GM19043 (cell line): ENCODE data around the gene CCDC12.

Experiments used
- ATAC-seq: cut with Tn5 transposase; IDR thresholded peaks from one replicate; pipeline ENCODE4 v1.9.1; 2021; ENCODE audit warnings: low read depth; ENCODE audit not compliant: unreplicated experiment

Gene CCDC12

DNA sequence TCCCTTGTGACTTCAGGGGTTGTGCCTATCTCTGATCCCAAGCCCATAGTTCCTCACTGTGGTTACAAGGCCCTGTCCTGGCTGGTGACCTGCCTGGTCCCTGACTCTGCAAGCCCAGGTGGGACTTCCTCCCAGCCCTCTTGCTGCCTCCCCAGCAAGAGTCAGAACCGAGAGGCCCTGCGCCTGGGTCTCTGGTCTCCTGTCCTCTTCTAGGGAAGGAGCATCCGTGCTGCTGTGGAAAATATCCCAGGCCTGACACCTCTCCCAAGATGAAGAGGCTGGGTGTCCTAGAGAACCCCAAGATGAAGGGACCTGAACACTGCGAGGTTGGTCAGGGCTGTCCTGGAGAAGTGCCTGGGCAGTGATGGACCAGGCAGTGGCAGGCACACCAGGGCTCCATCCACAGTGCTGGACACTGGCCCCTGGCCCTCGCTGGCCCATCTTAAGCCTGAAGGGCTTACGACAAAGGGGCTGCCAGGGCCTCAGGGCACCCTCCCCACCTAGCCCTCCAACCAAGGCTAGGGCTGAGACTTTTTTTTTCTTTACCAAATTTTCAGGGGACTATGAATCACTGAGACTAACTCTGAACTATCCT, 66.3 kb downstream of the CCDC12 start:
- no peak for ATAC-seq

- no peak for ATAC-seq
These were observed 66.9 kb downstream of the CCDC12 start for GRCh38 chr3:46909535-46910161.

GRCh38 chr3:46908986-46909534, 67.5 kb downstream of the CCDC12 start:
- no peak for ATAC-seq

GRCh38 chr3:46908294-46908985, 68.1 kb downstream of the CCDC12 start:
- no peak for ATAC-seq

- no peak for ATAC-seq
These were observed 68.6 kb downstream of the CCDC12 start for GRCh38 chr3:46907960-46908293.

DNA sequence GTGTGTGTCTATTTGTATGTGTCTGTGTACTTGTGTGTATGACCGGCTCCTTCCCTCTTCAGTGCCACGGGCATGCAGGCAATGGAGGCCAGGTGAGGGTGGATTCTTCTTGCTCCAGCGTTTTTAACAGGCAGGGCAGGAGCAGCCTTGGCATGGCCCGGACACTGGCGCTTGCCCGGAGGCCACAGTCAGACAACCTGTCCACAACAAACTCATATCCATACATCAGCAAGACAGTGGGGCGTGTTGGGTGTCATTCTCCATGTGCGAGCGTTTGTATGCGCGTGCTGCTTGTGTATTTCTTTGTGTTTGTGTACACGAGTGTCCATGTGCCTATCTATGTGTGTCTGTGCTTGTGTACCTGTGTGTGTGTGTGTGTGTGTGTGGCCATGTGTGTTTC, 69.3 kb downstream of the CCDC12 start:
- no peak for ATAC-seq

GRCh38 chr3:46906471-46907058, 70.0 kb downstream of the CCDC12 start:
- no peak for ATAC-seq

GRCh38 chr3:46905661-46906451, 70.7 kb downstream of the CCDC12 start:
- no peak for ATAC-seq

- no peak for ATAC-seq
These were observed 71.4 kb downstream of the CCDC12 start for GRCh38 chr3:46905213-46905560.

GRCh38 chr3:46904303-46905212, 72.0 kb downstream of the CCDC12 start:
- no peak for ATAC-seq

DNA sequence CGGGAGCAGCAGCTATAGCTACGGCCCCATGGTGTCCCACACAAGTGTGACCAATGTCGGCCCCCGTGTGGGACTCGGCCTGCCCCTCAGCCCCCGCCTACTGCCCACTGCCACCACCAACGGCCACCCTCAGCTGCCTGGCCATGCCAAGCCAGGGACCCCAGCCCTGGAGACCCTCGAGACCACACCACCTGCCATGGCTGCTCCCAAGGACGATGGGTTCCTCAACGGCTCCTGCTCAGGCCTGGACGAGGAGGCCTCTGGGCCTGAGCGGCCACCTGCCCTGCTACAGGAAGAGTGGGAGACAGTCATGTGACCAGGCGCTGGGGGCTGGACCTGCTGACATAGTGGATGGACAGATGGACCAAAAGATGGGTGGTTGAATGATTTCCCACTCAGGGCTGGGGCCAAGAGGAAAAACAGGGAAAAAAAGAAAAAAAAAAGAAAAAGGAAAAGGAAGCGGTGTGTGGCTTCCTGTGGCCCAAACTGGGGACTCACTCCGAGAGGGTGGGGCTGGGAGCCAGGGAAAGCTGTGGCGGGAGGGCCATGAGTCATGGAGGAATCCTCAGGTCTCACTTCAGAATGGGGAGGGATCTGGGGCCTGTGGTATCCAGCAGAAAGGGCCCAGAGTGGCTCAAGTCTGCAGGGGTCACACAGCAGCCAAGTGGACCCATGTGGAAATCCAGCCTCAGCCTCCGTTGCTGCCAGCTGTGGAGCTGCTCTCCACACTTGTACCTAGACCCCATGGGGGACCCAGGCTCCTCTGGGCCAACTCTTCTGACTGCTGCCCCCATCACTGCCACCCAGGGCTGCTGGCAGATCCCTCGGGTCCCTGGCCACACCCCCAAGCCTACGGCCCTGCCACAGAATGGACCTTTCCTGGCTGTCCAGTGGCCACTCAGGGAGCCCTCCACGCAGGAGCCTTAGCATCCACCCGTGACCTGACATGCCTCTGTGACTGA, 72.9 kb downstream of the CCDC12 start:
- ATAC-seq: no peak

GRCh38 chr3:46902188-46902631, 74.3 kb downstream of the CCDC12 start:
- ATAC-seq: no peak

DNA sequence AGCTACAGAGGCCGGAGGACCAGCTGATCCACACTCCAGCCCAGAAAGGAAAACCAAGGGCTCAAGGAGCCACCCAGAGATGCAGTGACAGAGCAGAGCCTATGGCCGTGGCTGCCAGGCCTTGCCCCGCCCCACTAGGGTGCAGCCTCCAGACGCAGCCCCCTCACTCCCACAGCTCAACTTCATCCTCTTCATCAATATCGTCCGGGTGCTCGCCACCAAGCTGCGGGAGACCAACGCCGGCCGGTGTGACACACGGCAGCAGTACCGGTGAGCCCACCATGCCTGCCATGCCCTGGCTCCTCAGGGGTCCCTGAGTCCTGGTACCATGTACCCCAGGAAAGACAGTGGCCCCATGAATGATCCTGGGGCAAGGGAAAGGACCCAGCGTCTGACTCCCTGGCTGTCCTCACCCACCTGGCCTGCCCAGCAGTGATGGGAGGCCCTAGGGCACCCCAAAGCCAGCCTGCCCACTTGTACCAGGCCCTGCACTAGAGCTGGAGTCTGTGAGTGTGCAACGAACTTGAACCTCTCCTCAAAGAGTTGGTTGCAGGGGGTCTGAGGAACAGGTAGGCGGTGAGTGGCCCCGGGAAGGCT, 74.9 kb downstream of the CCDC12 start:
- ATAC-seq: no peak

GRCh38 chr3:46901061-46901460, 75.5 kb downstream of the CCDC12 start:
- ATAC-seq: no peak

GRCh38 chr3:46900356-46900755, 76.2 kb downstream of the CCDC12 start:
- no peak for ATAC-seq

- ATAC-seq: no peak
These were observed 76.6 kb downstream of the CCDC12 start for GRCh38 chr3:46900007-46900292.

GRCh38 chr3:46899151-46900006, 77.2 kb downstream of the CCDC12 start:
- no peak for ATAC-seq
